Hepatic stellate cell (primary cell): ENCODE data around the gene NRDE2.

Experiments used
- DNase-seq: peaks from one replicate; pipeline ENCODE4 v3.0.0; 2011; ENCODE audit warnings: low spot score

Gene NRDE2

DNA sequence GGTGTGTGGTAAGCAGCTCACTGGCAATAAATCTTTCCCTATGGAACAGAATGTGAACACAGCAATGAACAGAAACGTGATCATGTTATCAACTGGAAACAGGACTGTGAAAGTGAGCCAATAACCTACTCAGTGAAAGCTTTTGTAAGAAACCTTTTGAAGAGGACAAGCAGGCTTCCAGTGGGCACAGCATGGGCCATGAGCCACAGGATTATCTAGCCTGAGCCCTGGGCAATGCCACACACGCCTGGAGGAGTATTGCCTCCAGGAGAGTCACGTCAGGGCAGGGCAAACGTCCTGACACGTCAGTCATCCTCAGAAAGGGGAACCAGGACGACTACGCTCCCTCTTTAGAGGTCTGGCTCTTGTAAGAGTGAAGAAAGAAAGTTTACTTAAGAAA is 32.3 kb downstream of the NRDE2 start:
- DNase-seq = no peak

DNA sequence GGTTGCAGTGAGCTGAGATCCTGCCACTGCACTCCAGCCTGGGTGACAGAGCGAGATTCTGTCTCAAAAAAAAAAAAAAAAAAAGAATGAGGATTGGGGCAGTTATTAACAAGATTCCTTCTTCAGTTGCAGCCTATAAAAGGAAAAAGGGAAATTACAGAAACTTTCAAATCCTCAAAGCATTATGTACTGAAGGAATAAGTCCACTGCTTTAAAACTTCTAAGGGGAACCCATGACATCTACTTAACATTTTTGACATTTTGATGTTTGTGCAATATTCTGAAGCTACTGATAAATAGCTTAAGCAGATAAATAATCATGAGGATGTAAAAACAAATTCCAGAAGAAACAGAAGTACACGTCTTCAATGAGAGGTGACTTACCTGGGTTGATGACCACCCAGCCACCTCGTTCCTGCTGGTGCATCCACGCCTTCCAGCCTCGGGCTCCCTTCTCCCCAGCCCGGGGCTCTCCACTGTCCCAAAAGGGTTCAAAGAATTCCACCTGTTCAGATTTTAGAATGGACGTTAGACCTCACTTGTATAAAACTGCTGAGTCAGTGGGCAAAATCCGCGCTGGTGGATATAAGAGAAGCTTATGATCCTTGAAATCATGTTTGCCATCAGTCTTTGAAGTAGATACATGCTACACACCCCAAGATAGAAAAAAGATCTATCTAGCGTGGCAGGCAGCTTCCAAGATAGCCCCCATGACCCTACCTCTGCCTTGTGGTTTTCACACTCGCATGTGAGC is 33.7 kb downstream of the NRDE2 start:
- DNase-seq = no peak

DNA sequence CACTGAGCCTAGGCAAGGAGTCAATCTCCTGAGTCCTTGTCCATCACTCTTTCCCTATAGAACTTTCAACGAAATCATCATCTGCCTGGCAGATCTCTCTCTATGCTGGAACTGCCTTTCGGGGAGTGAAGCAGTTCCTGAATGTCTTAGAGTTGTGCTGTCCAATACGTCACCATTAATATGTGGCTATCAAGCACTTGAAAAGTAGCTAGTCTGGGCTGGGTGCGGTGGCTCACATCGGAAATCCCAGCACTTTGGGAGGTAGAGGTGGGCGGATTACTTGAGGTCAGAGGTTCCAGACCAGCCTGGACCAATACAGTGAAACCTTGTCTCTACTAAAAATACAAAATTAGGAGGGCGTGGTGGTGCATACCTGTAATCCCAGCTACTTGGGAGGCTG is 35.1 kb downstream of the NRDE2 start:
- no peak for DNase-seq

DNA sequence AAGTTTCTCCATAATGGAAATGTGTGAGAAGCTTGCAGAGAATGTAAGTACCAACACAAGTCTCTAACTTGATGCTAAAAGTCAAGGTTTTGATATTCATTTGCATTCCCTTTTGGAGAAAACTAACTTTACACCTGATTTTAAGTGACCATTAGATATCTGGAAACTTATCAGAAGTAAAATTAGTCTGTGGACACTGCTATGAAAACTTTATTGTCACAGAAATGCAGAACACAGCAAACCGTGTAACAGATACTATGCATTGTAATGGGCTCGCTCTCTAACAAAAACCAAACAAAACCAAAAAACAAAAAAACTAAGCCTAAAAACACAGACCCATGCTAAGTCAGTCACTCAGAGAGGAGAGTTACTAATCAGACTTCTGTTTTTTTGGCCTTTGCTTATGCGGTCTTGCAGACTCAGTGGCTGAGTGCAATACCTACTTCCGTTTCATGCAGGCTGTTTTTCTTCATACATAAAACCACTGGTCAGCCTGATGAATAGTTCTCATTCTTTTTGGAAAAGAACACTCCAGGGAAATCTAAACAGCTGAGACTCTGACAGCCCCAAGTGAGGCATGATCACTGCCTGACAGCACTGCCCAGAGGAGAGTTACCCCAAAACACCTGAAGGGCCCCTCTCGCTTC is 35.7 kb downstream of the NRDE2 start:
- peak; percentile 21 for DNase-seq

DNA sequence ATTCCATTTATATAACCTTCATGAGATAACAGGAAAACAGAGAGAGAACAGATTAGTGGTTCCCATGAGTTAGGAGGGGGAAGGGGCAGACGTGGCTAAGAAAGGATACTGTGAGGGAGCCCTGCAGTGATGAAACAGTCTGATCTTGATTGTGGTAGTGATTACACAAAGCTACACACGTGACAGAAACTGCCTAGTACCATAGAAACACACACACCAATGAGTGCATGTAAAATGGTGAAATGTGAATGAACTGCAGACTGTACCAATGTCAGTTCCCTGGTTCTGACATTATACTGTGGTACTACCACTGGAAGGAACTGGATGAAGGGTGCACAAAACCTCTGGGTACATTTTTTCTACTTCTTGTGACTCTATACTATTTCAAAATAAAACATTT is 36.9 kb downstream of the NRDE2 start:
- no peak for DNase-seq

DNA sequence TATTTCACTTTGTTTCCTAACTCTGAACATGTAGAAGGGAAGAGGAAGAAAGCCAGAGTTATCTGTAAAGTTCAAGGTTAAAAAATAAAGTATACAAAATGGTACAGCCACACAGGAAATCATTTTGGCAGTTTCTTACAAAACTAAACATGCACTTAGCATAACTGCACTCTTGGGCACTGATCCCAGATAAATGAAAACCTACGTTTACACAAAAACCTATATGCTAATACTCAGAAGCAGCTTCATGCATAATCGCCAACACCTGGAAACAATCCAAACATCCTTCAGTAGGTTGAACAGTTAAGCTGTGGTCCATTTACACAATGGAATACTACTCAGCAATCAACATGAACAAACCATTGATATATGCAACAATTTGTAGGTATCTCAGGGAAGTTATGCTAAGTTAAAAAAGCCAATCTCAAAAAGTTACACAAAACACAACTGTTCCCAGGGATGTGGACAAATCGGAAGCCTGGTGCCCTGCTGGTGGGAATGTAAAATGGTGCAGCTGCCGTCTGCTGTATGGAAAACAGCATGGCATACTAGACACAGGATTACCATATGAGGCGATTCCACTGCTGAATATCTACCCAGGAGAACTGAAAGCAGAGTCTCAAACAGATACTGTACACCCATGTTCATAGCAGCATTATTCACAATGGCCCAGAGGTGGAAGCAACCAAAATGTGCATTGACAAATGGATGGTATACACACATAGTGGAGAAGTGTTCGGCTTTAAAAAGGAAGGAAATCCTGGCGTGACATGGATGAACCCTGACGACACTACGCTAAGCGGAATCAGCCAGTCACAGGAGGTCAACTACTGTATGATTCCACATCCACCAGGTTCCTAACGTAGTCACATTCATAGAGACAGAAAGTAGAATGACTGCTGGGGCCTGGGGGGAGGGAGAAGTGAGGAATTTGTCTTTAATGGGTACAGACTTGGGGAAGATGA is 37.7 kb downstream of the NRDE2 start:
- no peak for DNase-seq

DNA sequence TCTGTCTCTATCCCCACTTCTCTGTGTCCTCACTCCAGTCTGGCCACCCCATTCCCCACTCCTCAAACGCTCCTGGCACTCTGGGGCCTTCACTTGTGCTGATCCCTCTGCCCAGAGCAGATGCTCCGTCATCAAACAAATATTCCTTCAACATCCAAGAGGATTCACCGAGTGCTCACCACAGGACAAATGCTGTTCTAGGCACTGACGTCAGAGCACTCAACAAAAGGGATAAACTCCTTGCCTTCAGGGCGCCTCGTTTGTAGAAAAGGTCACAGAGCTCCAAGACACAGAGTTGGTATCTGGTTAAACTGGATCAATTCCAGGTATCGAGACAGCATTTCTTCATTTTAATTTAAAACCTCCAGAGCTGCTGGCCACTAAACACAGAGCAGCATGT is 40.0 kb downstream of the NRDE2 start:
- DNase-seq = no peak

DNA sequence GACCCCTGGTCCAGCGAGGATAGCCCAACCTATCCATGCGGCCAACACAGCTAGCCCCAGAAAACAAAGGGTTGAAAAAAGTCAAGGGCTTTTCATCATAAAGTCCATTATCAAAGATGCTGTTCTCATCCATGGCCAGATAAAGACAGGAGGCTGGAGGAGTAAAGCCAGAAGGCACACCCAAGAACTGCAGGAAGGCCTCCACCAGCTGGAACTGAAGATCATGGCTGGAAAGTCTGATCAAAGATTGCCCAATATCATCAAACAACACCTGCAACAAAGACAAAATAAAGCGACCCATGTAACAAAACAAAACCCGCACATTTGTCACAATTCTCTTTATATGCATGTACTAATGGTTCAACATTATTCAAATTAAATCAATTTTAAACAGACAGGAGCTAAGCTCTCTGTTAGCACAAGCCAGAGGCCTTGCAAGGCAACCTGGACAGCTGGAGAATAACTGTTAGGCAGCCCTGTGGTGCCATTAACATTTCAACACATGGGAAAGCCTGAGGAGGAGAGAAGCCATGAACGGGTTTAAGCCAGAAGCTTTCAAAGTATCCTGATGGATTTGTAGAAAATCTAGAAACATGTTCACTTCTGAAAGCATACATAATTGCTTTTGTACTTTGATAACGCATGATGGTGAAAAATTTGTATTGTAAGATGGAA is 41.3 kb downstream of the NRDE2 start:
- DNase-seq = no peak

DNA sequence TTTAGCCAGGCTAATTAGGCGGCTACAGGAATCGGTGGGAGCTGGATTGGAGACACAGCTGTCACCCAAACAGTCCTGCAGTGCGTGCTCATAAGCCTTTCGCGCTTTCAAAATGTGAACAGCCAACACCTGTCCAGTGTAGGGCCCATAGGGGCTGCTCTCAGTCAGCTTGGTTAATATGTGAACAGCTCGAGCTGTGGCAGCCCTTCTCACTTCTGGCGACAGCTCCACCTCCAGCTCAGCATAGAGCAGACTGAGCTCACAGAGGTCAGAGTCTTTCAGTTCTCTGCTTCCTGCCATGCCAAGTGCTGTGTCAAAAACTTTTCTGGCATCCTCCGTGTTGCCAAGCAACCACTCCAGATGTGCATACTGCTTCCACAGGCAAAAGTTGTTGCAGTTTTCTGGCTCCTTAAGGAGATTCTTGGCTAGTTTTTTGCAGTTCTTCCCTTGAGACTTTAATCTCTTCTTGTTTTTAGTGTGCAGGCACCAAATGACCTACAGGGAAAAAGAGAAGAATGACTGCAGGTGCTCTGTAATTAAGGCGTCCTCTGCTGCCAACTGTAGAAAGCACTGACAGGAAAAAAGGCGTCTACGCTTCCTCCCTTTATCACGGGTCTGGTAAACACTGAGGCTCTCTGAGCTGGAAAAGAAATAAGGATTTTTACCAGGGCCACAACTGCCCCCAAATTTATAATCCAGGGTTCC is 42.9 kb downstream of the NRDE2 start:
- DNase-seq = no peak

DNA sequence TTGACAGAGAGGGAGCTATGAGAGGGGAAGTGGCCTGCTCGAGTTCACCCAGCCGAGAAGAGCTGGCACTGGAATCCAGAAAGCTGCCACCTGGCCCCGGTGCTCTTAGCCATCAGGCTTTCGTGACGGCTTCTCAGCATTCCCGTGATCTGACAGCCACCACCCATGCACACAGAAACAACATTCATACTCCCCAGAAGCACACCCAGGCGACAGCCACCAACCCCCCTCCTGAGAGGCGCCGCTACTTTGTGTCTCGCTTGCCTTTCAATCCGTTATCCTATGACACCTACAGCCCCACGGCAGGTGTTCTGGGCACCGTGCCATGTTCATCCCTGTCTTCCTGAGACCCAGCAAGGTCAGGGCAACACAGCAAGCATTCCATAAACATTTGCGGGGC is 44.0 kb downstream of the NRDE2 start:
- no peak for DNase-seq

DNA sequence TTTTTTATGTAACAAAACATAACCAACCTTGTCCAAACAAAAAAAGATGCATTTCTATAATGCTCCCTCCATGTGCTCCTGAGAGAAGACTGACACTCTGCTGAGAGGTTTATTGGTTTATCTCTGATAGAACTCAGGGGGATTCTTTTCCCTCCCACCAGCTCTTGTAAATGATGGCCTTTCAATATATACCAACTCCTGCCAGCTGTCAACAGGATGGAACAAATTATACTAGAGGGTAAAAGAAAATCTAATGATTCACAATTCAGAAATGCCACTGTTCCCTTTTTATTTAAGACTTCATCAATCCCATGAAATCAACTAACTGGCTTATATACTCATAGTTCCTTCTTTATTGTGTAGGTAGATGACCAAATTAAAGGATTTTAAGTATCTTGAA is 50.0 kb downstream of the NRDE2 start:
- no peak for DNase-seq

DNA sequence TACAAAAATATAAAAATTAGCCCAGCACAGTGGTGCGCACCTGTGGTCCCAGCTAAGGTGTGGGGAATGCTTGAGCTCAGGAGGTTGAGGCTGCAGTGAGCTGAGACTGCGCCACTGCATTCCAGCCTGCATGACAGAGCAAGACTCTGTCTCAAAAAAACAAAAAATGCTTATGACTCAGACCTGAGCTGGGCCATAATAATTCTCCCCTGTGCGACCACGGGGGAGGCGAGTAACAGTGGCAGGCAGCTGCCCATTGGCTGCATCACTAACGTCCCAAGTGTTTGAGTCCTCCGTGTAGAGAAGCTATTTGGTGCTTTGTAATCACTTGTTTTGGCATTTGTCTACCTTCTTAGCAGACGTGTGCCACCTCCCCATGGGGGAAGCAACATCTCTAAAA is 50.5 kb downstream of the NRDE2 start:
- peak; percentile 84 for DNase-seq

DNA sequence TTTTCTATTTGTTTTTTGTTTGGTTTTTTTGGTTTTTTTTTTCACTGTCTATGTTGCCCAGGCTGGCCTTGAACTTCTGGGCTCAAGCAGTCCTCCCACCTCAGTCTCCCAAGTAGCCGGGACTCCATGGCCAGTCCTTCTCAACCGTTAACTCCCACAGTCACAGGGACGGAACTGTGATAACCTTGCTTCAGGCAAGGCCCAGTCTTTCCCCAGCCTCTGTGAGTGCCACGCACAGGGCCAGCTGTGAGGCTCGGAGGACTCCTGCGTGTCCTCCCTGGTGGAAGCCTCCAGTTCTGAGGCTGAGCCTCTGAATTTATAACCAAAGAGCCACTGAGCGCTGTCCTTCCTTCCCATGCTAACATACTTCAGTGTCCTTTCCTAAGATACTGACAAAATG is 51.6 kb downstream of the NRDE2 start:
- DNase-seq = no peak

DNA sequence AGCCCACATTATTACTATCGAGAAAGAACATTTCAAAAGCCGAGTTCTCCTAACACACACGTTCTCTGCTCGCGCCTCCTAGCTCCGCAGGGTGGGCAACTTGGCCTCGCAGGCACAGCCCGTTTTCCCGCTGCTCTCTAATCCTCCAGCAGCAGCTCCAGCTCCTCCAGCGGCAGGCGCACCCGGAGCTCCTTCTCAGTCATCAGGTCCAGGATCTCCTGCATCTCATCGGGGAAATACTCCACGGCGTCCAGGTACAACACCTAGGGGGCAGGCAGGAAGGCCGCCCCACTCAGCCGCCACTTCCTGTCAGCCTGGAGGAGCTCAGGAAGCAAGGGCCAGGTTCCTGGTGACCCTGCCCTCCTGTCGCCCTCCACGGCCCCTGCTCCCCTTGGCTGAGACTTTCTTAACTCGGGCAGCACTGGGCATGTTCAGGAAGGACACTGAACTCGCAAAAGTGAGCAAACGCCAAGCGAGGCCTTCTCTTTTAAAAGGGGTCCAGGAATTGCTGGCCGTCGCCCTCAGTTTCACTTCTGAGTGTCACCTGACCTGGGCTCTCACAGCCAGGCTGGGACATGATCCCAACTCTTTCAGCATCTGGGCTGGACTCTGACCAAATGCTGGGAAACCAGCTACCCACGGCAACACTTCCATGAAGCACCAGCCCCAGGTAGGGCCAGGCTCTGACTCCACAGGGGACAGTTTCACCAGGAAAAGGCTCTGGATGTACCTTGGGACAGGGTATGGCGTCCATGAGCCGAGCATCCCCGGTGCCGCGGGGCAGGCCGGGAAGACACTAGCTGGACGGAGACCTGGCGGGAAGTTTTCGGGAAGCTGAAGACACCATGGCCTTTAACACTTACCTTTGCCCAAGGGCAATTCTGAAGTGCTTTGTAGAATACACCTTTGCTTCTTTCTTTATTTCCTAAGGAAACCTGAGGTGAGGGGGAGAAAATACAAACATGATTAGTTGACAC is 53.3 kb downstream of the NRDE2 start:
- DNase-seq = no peak

DNA sequence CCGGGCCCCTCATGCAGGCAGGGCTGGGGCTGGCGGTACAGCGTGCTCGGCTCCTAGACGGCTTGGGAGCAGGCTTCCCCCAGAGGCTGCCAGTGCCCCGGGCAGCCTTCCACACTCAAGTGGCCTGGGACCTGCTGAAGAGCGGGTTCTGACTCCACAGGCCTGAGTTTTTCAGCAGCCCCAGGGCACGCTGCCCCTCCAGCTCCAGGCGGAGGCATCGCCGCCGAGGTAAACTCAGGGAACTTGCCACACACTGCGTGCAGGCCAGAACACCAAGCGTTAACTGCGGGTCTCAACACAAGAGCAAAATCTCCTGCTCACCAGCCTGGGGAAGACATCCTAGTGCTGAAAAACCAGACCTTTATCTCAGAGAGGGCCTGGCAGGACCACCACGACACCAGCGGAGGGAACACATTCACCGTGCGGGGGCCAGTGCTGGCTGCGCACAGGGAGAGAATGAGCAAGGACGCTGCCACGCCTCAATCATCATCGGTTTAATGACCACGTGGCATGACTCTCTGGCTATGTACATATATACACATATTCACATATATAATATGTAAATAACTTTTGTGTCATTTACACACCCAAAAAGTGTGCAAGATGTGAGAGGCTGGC is 54.1 kb downstream of the NRDE2 start:
- DNase-seq = no peak

DNA sequence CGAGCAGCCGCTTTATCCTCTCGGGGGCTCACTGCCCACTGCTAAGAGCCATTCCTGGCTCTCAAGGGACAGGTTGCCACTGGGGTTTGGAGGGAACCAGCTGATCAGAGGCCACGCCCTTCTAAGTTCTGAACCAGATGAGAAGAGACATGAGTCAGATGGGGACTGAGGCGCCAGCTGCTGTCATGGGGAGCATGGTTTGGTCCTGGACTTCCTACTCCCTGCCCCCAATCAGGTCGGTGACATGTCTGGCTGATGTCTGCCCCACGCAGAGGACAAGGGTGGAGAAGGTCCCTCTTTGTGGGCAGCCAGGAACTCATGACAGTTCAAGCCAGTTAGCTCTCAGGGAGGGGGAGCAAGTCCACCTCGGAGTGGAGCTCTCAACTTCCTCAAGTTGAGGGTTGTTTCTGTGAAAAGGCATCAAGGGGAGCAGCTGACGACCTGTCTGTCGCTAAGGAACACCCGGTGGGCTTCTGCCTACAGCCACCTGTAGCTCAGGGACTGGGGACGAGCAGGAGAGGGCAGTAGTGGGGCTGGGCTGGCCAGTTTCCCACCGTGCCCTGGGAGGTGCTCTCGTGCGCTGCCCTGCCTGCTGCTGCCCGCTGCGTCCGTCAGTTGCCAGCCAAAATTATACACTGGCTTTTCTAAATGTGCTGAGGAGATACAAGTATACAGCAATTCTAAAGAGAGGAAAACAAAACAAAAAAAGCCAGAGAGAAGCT is 54.9 kb downstream of the NRDE2 start:
- peak; percentile 22 for DNase-seq

DNA sequence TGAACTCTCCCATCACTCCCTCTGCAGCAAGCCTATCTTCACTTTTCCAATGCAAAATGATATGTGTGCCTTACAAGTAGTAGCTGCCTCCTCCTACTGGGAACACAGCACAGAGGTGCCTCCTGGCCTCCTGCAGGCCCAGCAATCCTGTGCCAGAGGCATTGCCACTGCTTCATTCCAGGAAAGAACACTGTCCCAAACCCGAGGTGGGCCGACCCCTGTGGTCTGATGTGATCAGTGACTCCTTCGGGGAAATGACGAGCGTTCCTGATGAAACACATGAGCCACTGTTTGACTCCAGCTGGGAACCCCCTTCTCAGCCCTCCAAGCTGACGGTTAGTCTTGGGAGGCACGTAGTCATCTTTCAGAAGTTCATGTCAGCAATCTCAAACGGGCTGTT is 55.9 kb downstream of the NRDE2 start:
- DNase-seq = no peak

DNA sequence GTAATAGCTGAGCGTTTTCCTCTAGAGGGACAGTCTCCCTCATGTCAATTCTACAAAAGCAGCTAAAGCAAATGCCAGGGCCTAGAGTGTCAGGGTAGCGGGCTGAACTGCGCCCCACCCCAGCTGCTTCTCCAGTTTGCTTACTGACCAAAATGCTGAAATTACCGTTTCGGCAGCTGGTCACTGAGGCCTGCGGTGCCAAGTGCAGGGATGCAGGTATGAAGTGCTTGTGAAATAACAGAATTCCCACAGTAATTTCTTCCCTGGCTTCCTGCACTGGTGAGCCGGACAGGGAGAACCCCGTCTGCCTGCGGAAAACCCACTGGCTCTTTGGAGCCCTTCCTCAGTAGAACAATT is 56.3 kb downstream of the NRDE2 start:
- no peak for DNase-seq

DNA sequence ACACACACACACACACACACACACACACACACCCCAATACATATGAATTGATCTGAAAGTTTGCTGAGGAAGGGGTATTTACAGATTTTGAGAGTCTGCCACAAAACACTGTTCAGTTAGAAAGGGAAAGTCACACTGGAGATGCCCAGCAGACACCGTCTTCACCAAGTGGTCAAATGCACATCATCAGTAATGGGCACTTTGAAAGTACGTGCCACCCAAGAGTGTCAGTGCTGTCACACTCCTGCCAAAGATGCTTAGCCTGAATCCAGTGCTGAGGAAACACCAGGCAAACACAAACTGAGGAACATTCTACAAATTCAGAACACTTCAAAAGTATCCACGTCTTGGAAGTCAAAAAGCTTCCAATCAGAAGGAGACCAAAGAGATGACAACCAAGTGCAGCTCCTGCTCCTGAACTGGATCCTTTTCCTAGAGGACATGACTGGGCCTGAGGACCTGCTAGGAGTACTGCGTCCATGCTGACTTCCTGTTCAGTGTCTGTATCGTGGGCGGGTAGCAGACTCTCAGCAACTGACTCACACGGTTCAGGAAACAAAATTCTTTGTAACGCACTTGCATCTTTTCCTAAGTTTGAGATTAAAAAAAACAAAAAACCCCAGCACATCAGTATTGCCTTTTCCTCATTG is 56.8 kb downstream of the NRDE2 start:
- peak; percentile 66 for DNase-seq
